Esophagus muscularis mucosa (tissue), 4 donors: ENCODE results near the gene NRXN3.
A peak's percentile ranks its signal among the peaks of the same experiment; 100 is the strongest.

Experiments used
- EP300 ChIP-seq: sonication (generic); formaldehyde crosslinking; IDR thresholded peaks from one replicate; pipeline ENCODE4 v1.6.1; 2017; ENCODE audit warnings: antibody characterized with exemption
- POLR2A ChIP-seq: fragments of 450-650 bp; IDR thresholded peaks from one replicate; pipeline ENCODE4 v1.6.1; 2017; ENCODE audit warnings: antibody characterized with exemption, moderate library complexity, mild to moderate bottlenecking, low read depth
- POLR2AphosphoS5 ChIP-seq, 2 donors: sonication (generic); formaldehyde crosslinking; IDR thresholded peaks; one replicate each; pipeline ENCODE4 v1.6.1; 2017; ENCODE audit warnings: antibody characterized with exemption in 2 of 2
- TF ChIP-seq, protein P1 (sequence below), 3 experiments: fragments of 200-600 bp in 2 of 3; fragments of 450-650 bp in 1 of 3; sonication (generic) in 2 of 3; IDR thresholded peaks; one replicate each; pipeline ENCODE4 v1.5.1; 2017 to 2019; ENCODE audit warnings: antibody characterized with exemption in 3 of 3, mild to moderate bottlenecking in 2 of 3, moderate library complexity in 1 of 3

DNA sequence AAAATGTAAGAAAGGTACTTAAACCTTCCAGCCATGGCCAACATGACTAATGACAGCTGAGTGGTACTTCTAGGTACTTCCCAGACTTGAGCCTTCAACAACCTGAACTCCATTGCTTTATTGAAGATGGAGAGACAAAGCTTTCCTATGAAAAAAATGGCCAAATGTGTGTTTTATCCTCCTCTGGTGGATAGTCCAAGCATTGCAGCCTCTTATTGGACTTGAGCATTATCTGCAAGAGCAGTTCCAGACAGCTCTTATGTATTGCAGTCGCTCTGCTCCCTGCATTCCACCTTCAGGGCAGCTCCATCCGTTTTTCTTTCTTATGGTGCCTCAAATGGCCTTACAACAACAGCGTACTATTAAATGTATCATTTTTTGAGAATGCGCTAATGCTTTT is 588.2 kb downstream of the NRXN3 start:
- TF ChIP-seq, protein P1, sequence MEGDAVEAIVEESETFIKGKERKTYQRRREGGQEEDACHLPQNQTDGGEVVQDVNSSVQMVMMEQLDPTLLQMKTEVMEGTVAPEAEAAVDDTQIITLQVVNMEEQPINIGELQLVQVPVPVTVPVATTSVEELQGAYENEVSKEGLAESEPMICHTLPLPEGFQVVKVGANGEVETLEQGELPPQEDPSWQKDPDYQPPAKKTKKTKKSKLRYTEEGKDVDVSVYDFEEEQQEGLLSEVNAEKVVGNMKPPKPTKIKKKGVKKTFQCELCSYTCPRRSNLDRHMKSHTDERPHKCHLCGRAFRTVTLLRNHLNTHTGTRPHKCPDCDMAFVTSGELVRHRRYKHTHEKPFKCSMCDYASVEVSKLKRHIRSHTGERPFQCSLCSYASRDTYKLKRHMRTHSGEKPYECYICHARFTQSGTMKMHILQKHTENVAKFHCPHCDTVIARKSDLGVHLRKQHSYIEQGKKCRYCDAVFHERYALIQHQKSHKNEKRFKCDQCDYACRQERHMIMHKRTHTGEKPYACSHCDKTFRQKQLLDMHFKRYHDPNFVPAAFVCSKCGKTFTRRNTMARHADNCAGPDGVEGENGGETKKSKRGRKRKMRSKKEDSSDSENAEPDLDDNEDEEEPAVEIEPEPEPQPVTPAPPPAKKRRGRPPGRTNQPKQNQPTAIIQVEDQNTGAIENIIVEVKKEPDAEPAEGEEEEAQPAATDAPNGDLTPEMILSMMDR (IDR thresholded peaks at IDR 0.05): peak in 1 of 3 experiments; percentile 21
- TF ChIP-seq POLR2A (no peak), POLR2AphosphoS5 (IDR thresholded peaks at IDR 0.05) (no peak), EP300 (no peak)
